GM12878 (cell line): ENCODE measurements around the gene RUNDC3A. TPM values are rescaled to one million over a fixed set of nuclear protein-coding genes. Genes with fewer than 3 reads are reported as not detected.

Experiments used
- ATAC-seq: fragments of 200-7000 bp; cut with Tn5 transposase; 3 replicates; pipeline ENCODE4 v1.9.1; 2020; ENCODE audit warnings: mild to moderate bottlenecking, moderate library complexity
- BruUV-seq: library from RNA; stranded (reverse); fragments of 400-500 nt; replicated peaks from 2 replicates; lab custom pipeline; 2021; lab: Mats Ljungman, UMichigan
- CTCF ChIA-PET: fragments of 300-600 bp; sonication (Branson Sonifier 250); formaldehyde crosslinking; extraction: SDS; loops from one replicate; lab custom pipeline; 2021; ENCODE audit warnings: inconsistent platforms; lab: Yijun Ruan, JAX
- POLR2A ChIA-PET: fragments of 350-600 bp; formaldehyde crosslinking; extraction: SDS; loops from one replicate; lab custom pipeline; 2021; ENCODE audit warnings: inconsistent platforms; lab: Charles Lee
- RAD21 ChIA-PET: fragments of 300-600 bp; sonication (Branson Sonifier 250); formaldehyde crosslinking; loops from one replicate; lab custom pipeline; 2023; ENCODE audit warnings: antibody characterized with exemption; ENCODE audit not compliant: unreplicated experiment; lab: Charles Lee
- SMC1A ChIA-PET: fragments of 300-600 bp; sonication (Branson Sonifier 250); formaldehyde crosslinking; loops from one replicate; lab custom pipeline; 2023; ENCODE audit not compliant: unreplicated experiment, uncharacterized antibody; lab: Charles Lee
- DNase-seq: peaks from one replicate; pipeline ENCODE4 v3.0.0-alpha.2; 2011; ENCODE audit warnings: low read depth, low spot score
- FAIRE-seq: peaks from 3 replicates; lab custom pipeline; 2011; peaks lifted over from hg19 to GRCh38; lab: Jason Lieb, UNC
- H2AFZ ChIP-seq: 2 replicates; pipeline ENCODE4 v1.6.0; 2011; ENCODE audit warnings: low read depth, low read length, control low read depth; ENCODE audit not compliant: control insufficient read depth
- H3K27ac ChIP-seq: 2 replicates; pipeline ENCODE4 v1.5.1; 2011; ENCODE audit warnings: control low read depth; ENCODE audit not compliant: control insufficient read depth, insufficient read depth
- H3K27me3 ChIP-seq, 2 experiments: replicated peaks in 1 of 2; 2 replicates each; pipeline versions ENCODE4 v1.6.0 to v1.6.1; 2011; ENCODE audit warnings: low read length in 1 of 2; ENCODE audit not compliant: control insufficient read depth in 2 of 2, insufficient read depth in 2 of 2
- H3K36me3 ChIP-seq, 2 experiments: 2 replicates each; pipeline ENCODE4 v1.5.1; 2011; ENCODE audit warnings: low read length in 1 of 2; ENCODE audit not compliant: control insufficient read depth in 2 of 2, insufficient read depth in 2 of 2
- H3K4me1 ChIP-seq: 2 replicates; pipeline ENCODE4 v1.6.1; 2011; ENCODE audit warnings: mild to moderate bottlenecking, low read length, moderate library complexity, mixed read lengths; ENCODE audit not compliant: control insufficient read depth, insufficient read depth
- H3K4me2 ChIP-seq: 2 replicates; pipeline ENCODE4 v1.6.0; 2011; ENCODE audit warnings: control low read depth; ENCODE audit not compliant: control insufficient read depth, insufficient read depth
- H3K4me3 ChIP-seq: fragments of 200-600 bp; sonication (generic); 2 replicates; pipeline ENCODE4 v1.5.1; 2016
- H3K79me2 ChIP-seq: 2 replicates; pipeline ENCODE4 v1.6.0; 2011; ENCODE audit warnings: low read length; ENCODE audit not compliant: control insufficient read depth, insufficient read depth
- H3K9ac ChIP-seq: 2 replicates; pipeline ENCODE4 v1.8.0; 2011; ENCODE audit warnings: low read length, control low read depth, mixed read lengths; ENCODE audit not compliant: control insufficient read depth, insufficient read depth
- H3K9me3 ChIP-seq: replicated peaks from 3 replicates; pipeline ENCODE4 v1.5.1; 2011; ENCODE audit warnings: mild to moderate bottlenecking, low read length; ENCODE audit not compliant: control insufficient read depth, insufficient read depth
- H4K20me1 ChIP-seq: 2 replicates; pipeline ENCODE4 v1.6.0; 2011; ENCODE audit not compliant: control insufficient read depth, insufficient read depth
- CEBPB ChIP-seq, 2 experiments: fragments of 150-350 bp in 1 of 2; IDR thresholded peaks; 2 replicates each; pipeline ENCODE4 v1.6.1; 2012 to 2014; ENCODE audit warnings: low read depth in 2 of 2, low read length in 2 of 2, borderline replicate concordance in 1 of 2, inconsistent platforms in 1 of 2
- EZH2 ChIP-seq: IDR thresholded peaks from 2 replicates; pipeline ENCODE4 v1.6.1; 2012; ENCODE audit warnings: low read depth, mild to moderate bottlenecking, control low read depth, inconsistent platforms, low read length, borderline replicate concordance; ENCODE audit not compliant: control insufficient read depth
- GABPA ChIP-seq: IDR thresholded peaks from 2 replicates; pipeline ENCODE4 v1.6.1; 2014; ENCODE audit warnings: antibody characterized with exemption, low read depth, mild to moderate bottlenecking, inconsistent platforms
- NKRF ChIP-seq: fragments of 450-650 bp; conservative IDR thresholded peaks from 2 replicates; pipeline ENCODE4 v1.6.1; 2017; ENCODE audit warnings: mild to moderate bottlenecking, moderate library complexity
- POLR2A ChIP-seq: IDR thresholded peaks from 2 replicates; pipeline ENCODE4 v1.6.1; 2011; ENCODE audit warnings: low read depth, mild to moderate bottlenecking, low read length
- WGBS: methylation state at CpG from one replicate; pipeline ENCODE4 v1.1.6; 2016; ENCODE audit warnings: low lambda C conversion rate; ENCODE audit not compliant: insufficient replicate concordance, insufficient coverage; ENCODE audit errors: missing lambda C conversion rate; 5-methylcytosine and 5-hydroxymethylcytosine counted together
- in situ Hi-C: fragments of 300-500 bp; cut with MboI; formaldehyde crosslinking; loops from 9 replicates; pipeline ENCODE4 v1.14.3; 2018; ENCODE audit warnings: mixed read lengths
- intact Hi-C: fragments of 100-400 bp; cut with micrococcal nuclease; formaldehyde crosslinking; loops from one replicate; pipeline ENCODE4 v1.14.2; 2022; ENCODE audit not compliant: unreplicated experiment
- polyA plus RNA-seq, 11 experiments: library from polyadenylated mRNA; depleted of rRNA in 4 of 11; unstranded in 6 of 11; stranded (reverse) in 5 of 11; fragments of >200 nt; fragmentation: Nextera tagmentation in 4 of 11; fragmentation: Illumina TruSeq in 1 of 11; extraction: Ambion mirVana in 4 of 11; extraction: Trizol in 1 of 11; gene quantifications; 1 replicate in 1 of 11; 2 replicates in 10 of 11; pipeline versions ENCODE4 v1.2.1 to v1.2.3, GENCODE V29; 2011 to 2016; ENCODE audit warnings: inconsistent platforms in 2 of 11, missing spikeins in 2 of 11, low read depth in 1 of 11
- total RNA-seq, 4 experiments: library from RNA; depleted of rRNA in 3 of 4; stranded (reverse); fragments of >200 nt in 3 of 4; fragmentation: Illumina TruSeq in 1 of 4; extraction: Trizol in 1 of 4; gene quantifications; 2 replicates each; pipeline versions ENCODE4 v1.2.1 to v1.2.3, GENCODE V29; 2013 to 2021
- TF ChIP-seq, protein P1 (sequence below): fragments of 450-650 bp; IDR thresholded peaks from 2 replicates; pipeline ENCODE4 v1.6.1; 2017; ENCODE audit warnings: mild to moderate bottlenecking, moderate library complexity

Gene RUNDC3A
- total and polyA plus RNA-seq, 10 of the 15 experiments (the other 5 are each of a cell fraction or from before 2014, with no cell fraction given): 0.07 to 0.17 TPM; not detected in 8

GRCh38 chr17:44272321-44272951 is 36.0 kb upstream of the RUNDC3A start (continued):
- TF ChIP-seq NKRF: no peak
- TF ChIP-seq POLR2A: no peak
- TF ChIP-seq EZH2: no peak
- no peak for TF ChIP-seq CEBPB (IDR thresholded peaks at IDR 0.05; ENCODE audit: borderline replicate concordance in 1 of 2, low read depth in 2 of 2, low read length in 2 of 2)

DNA sequence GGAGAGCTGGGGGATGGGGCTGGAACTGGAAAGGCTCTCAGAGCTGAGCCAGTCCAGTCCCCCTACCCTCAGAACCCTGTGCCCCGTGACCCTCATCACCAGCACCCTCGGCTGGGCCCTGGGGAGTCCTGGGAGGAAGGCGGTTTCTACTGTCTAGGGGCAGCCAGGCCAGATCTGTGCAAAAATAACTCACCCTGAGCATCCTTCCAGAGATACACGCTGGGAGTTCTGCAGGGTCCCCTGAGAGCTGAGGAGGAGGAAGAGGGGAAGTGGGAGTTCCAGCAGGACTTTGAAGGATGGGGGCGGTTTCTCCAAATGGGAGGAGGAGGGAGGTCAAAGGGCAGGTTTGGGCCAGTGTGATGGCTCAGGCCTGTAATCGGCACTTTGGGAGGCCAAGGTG is 35.4 kb upstream of the RUNDC3A start:
- POLR2A ChIA-PET: interaction anchor here (0.6 kb wide), 1 partner anchor 41 kb away, joined by 3 read pairs; no protein-coding TSS in a partner anchor
- FAIRE-seq: no peak
- in situ Hi-C loops: no loop called here

More for the DNA sequence above, 35.4 kb upstream of the RUNDC3A start:
- intact Hi-C loops: no loop called here
- Histone ChIP-seq H3K79me2 (no peaks in the 10 kb centered on the region), H3K9ac (no peak overlapping the region), H2AFZ (no peak overlapping the region), H3K4me1 (no peaks in the 10 kb centered on the region), H3K27me3 (no peaks in the 10 kb centered on the region; a peak in 1 of 4 replicates), H3K27ac (no peak overlapping the region), H3K9me3 (no peaks in the 10 kb centered on the region), H3K4me2 (no peak overlapping the region), H4K20me1 (no peaks in the 10 kb centered on the region), H3K36me3 (no peaks in the 10 kb centered on the region), H3K4me3 (no peak overlapping the region)
- DNase-seq (no peak), ATAC-seq (no peak)
- BruUV-seq: no TSS peak
- ChIA-PET RAD21 (interaction anchor here (0.6 kb wide), 1 partner anchor 51 kb away, joined by 3 read pairs; no protein-coding TSS in a partner anchor), CTCF (interaction anchor here (0.6 kb wide), 1 partner anchor 55 kb away, joined by 3 read pairs; no protein-coding TSS in a partner anchor), SMC1A (interaction anchor here (1.0 kb wide), 1 partner anchor 52 kb away, joined by 4 read pairs; no protein-coding TSS in a partner anchor)
- no peak for TF ChIP-seq GABPA
- TF ChIP-seq, protein P1, sequence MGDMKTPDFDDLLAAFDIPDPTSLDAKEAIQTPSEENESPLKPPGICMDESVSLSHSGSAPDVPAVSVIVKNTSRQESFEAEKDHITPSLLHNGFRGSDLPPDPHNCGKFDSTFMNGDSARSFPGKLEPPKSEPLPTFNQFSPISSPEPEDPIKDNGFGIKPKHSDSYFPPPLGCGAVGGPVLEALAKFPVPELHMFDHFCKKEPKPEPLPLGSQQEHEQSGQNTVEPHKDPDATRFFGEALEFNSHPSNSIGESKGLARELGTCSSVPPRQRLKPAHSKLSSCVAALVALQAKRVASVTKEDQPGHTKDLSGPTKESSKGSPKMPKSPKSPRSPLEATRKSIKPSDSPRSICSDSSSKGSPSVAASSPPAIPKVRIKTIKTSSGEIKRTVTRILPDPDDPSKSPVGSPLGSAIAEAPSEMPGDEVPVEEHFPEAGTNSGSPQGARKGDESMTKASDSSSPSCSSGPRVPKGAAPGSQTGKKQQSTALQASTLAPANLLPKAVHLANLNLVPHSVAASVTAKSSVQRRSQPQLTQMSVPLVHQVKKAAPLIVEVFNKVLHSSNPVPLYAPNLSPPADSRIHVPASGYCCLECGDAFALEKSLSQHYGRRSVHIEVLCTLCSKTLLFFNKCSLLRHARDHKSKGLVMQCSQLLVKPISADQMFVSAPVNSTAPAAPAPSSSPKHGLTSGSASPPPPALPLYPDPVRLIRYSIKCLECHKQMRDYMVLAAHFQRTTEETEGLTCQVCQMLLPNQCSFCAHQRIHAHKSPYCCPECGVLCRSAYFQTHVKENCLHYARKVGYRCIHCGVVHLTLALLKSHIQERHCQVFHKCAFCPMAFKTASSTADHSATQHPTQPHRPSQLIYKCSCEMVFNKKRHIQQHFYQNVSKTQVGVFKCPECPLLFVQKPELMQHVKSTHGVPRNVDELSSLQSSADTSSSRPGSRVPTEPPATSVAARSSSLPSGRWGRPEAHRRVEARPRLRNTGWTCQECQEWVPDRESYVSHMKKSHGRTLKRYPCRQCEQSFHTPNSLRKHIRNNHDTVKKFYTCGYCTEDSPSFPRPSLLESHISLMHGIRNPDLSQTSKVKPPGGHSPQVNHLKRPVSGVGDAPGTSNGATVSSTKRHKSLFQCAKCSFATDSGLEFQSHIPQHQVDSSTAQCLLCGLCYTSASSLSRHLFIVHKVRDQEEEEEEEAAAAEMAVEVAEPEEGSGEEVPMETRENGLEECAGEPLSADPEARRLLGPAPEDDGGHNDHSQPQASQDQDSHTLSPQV: no peak
- WGBS: 41% methylated on average over 6 of the region's 6 CpGs
